ENCODE results near the gene DCLK2.

The DCLK2 gene

DNA sequence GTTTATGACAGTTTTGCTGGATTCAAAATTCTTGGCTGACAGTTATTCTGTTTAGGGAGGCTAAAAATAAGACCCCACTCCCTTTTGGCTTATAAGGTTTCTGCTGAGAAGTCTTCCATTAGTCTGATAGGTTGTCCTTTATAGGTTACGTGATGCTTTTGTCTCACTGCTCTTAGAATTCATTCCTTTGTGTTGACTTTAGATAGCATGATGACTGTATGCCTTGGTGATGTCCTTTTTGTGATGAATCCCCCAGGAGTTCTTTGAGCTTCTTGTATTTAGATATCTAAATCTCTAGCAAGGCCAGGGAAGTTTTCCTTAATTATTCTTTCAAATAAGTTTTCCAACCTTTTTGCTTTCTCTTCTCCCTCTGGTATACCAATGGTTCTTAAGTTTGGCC lies 36.4 kb downstream of the DCLK2 start:
- no peak for DNase-seq
- intact Hi-C loops (cut with DNase I) = no loop called here

DNA sequence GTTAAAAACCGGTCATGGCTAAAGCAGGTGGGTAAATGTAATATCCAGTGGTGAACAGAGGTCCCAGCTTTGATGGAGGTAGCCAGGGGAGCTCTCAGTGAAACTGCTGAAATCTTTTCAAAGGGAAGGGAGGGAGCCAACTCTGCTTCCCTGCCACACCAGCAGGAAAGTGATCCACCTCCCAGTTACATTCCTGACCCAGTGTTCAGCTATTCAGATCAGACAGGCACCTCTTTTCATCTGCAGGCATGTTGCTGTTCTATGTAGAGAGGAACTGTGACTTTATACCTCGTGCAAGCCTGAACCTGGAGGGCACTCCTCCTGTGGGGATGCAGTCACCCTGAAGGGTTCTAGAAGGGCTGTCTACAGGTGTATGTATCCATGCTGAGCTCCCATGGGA lies 37.6 kb downstream of the DCLK2 start:
- intact Hi-C loops (cut with DNase I) = no loop called here
- DNase-seq = no peak

DNA sequence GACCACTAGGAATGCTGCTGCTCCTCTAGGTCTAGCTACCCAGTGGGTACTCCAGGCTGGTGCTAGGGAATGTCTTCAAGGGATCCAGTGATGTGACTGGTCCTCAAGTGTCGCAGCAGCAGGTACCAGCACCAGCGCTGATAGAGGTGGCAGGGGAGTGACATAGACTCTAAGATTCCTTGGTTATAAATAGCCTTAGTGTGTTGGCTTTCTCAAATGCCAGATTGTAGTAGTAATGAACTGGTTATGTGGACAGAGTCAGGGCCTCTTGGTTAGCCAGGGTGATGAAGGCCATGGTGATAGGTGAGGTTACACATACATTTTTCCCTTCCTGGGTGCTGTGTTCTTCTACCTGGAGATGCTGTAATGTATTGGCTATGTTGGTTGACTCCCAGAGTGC lies 38.3 kb downstream of the DCLK2 start:
- DNase-seq = peak in 1 of 10 donors; percentile 46
- intact Hi-C loops (cut with DNase I) = no loop called here

DNA sequence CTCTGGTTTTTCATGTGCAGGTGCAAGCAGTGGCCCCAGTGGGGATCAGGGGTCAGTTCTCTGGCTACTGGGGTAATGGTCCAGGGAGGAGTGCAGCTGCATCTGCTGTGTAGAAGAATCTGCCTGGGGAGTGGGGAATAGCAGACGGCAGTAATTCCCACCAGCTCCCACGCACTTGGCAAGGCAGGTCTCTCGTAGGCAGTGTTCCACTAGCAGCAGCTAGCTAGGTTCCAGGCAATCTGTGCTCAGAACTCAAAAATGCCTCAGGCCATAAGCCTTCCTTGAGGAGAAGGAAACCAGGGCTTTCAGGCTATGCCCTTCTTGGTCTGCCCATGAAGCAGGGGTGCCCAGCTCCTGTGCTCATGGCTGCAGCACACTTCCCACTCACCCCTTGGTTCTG lies 38.8 kb downstream of the DCLK2 start:
- intact Hi-C loops (cut with DNase I) = no loop called here
- DNase-seq = peak in 9 of 10 donors; percentile 20 to 93 (median 72)

DNA sequence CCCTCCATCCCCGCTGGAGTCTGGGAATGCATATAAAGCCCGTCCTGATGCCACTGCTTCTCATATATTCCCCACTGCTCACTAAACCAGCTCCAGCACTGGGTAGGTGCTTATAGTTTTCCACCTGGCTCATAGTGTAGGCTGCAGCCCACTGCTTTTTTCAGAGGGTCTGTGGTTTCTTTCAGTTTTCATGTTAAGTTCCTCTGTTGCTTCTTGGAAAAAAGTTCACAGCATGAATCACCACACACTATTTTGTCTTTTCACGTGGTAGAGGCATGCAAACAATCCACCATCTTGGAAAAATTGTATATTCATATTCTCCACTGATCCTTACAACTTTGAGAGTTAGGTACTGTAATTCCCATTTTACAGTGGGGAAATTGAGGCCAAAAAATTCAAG lies 39.4 kb downstream of the DCLK2 start:
- DNase-seq = no peak
- intact Hi-C loops (cut with DNase I) = no loop called here

DNA sequence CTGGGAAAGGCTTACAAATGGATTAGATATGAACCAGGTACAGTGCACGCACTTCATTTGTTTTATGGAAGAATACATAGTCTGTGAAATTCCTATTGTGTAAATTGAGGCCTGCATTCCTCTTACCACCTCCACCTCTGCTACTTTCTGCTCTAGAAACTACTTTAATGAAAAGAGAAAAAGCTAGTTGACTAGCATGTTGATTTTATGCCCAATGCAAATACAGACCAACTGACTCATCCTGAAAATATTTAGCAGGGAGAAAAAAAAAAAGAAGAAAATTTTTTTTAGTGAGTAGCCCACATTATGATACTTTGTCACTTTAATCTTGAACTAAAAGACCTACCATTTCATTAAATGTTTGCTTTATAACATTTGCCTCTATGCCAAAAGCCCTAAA lies 41.2 kb downstream of the DCLK2 start:
- DNase-seq = no peak
- intact Hi-C loops (cut with DNase I) = no loop called here

DNA sequence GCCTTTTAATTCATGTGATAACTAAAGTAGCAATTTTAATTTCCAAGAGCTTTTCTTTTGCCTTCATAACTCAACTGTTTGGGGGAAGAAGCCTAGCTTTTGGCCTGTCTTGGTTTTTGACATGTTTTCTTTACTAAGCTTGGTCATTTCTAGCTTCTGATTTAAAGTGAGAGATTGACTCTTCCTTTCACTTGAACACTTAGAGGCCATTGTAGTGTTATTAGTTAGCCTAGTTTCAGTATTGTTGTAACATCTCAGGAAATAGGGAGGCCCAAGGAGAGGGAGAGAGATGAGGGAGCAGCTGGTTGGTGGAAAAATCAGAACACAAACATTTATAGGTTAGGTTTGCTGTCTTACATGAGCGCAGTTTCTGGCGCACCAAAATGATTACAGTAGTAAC lies 44.8 kb downstream of the DCLK2 start:
- intact Hi-C loops (cut with DNase I) = no loop called here
- DNase-seq = no peak

DNA sequence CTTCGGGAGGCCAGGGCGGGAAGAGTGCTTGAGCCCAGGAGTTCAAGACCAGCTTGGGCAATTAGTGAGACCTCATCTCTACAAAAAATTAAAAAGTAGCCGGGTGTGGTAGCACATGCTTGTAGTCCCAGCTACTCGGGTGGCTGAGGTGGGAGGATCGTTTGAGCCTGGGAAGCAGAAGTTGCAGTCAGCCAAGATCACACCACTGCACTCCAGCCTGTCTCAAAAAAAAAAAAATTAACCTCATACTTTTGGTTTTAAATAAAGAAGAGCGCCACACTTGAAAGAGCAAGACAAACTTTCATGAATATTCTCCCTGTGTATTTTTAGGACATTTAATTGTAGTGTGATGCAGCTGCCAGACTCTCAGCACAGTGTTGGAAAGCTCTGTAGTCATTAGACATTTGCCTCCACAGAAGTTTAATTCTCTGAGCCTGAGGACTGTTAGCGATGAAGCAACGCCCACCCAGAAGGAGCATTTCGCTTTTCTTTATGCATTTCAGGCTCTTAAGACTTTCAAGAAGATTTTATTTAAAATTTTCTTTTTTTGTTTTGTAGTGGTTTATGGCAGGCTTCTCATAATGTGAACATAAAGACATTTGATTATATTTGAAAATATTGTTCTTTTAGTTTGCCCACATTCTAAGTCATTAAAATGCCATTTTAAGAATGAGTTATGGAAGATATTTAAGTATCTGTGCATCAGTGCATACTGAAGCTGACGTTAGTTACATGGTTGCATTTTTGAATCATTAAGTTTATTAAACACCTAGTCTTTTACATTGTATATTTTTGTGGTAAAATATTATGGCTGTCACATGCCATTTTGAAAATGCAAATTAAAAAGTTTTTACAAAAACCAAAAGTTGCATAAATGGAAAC lies 45.8 kb downstream of the DCLK2 start:
- intact Hi-C loops (cut with DNase I) = no loop called here
- DNase-seq = peak in 1 of 10 donors; percentile 46

DNA sequence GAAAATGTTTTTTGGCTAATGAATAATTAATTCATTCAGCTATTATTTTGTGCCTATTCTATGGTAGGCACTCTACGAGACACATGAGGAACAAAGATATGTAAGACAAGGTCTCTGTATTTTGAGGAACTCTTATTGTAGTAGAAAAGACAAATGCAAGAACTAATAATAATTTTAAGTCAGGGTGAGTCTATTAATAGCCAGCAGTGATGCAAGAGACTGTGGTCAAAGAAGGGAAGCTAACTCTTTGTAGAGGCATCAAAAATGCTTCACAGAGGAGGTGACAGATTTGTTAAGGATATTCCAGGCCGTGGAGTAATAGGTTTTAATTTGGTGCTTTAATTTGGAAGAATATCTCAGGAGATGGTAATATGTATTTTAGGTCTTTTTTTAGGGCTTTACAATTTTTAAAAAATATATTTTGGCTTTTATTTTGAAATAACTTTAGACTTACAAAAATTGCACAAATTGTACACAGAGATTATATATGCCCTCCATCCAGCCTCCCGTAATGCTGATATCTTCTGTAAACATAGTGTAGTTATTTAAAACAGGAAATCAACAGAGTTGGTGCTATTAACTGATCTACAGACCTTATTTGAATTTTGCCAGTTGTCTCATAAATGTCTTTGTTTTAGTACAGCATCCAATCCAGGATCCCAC lies 48.1 kb downstream of the DCLK2 start:
- no peak for DNase-seq
- intact Hi-C loops (cut with DNase I) = no loop called here

DNA sequence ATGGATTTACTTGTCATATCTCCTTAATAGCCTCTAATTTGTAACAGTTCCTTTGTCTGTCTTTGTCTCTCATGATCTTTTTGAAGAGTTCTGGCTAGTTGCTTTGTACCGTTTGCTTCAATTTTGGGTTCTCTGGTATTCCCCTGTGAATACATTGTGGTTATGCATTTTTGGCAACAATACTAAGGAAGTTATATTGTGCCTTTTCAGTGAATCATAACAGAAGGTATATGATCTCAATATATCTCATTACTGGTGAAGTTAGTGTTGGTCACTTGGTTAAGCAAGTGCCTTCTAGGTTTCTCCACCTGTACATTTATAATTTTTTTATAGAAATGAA lies 48.6 kb downstream of the DCLK2 start:
- DNase-seq = no peak
- intact Hi-C loops (cut with DNase I) = no loop called here

DNA sequence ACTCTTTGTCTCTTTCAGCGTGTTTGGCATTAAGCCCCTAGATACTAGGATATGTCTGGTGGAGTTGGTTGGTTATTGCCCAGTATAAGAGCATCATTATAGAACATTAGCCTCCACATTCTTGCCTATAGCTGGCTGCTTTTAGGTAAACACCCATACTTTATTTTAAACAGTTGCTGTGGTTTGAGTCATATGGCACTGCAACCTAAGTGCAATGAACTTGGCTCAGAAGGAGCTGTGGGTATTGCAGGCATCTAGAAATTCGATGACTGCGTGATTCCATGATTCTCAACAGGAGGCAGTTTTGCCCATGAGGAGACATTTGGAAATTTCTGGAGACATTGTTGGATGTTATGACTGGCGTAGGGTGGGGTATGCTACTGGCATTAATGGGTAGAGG lies 49.5 kb downstream of the DCLK2 start:
- intact Hi-C loops (cut with DNase I) = no loop called here

DNA sequence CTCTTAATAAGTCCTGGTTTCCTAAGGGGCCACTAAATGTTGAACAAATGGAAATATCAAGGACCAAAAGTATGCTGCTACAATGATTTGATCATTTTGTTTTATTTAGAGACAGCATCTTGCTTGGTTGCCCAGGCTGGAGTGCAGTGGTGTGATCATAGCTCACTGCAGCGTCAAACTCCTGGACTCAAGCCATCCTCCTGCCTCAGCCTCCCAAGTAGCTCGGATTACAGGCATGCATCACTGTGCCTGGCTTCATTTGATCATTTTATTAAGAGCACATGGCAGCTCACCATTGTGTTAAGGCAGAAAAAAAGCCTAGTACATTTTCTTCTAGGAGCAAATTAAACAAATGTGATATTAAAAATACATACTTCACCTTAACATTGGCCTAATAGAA lies 52.7 kb downstream of the DCLK2 start:
- intact Hi-C loops (cut with DNase I) = no loop called here
- DNase-seq = peak in 1 of 10 donors; percentile 61

More for the DNA sequence above, 49.5 kb downstream of the DCLK2 start:
- no peak for DNase-seq

DNA sequence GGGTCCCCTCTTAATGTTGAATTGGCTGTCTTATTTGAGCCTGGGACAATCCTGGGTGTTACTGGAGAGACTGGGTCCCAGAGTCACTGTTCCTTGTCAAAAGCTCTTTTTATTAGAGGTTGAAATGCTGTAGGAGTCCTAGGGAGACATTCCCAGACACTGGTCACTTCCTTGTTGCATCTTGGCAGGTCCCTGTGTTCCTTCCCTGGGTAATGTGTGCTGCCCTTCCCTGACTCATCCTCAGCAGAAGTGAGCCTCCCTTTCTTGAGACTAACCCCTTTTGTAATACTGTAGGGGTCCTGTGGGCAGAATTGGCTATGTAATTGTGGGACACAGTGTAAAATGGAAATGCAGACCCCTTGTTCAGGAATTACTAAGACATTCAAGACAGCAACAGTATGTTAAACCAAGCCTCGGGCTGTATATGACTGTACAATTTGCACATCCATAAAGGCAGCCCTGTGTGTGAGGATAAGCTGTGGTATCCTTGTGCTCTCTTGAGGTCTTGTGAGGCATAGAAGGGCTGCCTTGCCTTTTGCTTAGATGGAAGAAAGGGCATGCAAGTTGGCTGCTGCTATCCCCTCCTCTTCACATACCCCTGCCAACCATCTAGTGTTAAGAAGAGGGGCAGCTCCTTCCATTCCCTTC lies 53.5 kb downstream of the DCLK2 start:
- DNase-seq = no peak

DNA sequence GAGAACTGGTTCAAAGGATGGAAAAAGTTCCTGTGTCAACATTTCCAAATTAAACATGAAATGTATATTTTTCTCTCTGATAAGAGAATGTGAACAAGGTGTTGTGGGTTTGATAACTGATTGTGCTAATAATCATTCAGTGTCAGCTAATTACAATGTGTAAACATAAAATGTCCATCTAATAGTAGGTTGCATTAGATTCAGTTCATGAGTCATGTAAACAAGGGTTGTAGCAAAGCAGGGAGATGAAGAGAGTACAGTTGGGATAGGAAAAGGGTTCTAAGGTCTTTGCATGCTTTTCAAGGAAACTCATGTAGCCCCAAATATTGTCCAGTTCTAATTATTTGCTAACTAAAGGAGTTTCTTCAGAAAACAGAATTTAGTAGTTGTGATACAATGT lies 55.4 kb downstream of the DCLK2 start:
- DNase-seq = no peak
- intact Hi-C loops (cut with DNase I) = no loop called here

More for the DNA sequence above, 53.5 kb downstream of the DCLK2 start:
- intact Hi-C loops (cut with DNase I) = no loop called here

DNA sequence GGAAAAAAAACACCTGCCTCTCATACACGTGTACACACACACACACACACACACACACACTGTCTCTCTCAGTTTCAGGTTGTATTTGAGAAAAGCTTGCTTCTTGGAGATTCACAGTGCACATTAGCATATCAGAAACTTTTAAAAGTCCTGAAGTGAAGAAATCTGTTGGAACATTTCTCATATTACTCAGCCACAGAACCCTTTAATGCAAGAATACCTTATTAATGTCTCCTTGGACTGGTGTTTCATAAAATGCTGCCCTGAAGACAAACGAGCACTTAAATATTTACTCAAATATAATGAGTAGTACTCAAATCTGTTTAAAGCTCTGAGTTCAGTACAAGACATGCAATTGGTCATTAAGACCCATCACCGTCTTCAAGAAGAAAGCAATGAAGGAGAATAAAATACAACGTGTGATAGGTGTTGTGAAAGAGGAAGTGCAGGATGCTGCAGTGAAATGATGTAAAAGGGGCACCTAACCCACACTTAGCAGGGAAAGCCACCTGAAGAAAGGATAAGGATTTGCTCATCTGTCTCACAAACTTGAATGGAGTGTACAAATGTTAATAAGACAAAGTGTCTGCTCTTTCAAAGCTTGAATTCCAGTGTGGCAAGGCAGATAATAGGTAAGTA lies 57.0 kb downstream of the DCLK2 start:
- intact Hi-C loops (cut with DNase I) = no loop called here

DNA sequence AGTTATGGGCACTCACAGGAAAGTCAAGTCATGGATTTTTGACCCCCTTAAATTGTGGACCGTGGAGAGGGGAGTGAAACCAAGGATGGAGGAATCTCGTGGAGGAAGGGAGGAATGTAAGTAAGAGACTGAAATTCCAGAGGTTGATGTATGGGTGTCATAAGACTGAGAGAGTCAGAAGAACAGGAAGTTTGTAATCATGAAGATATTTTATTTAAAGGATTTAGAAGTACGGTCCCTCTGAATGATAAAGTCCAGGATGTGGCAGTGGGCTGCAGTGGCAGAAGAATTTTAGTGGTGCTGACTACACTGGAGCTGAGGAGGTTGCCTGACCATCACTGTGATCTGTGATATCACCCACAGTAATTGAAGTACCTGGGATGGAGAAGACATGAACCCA lies 57.8 kb downstream of the DCLK2 start:
- intact Hi-C loops (cut with DNase I) = no loop called here
- no peak for DNase-seq

More for the DNA sequence above, 57.0 kb downstream of the DCLK2 start:
- DNase-seq = no peak

DNA sequence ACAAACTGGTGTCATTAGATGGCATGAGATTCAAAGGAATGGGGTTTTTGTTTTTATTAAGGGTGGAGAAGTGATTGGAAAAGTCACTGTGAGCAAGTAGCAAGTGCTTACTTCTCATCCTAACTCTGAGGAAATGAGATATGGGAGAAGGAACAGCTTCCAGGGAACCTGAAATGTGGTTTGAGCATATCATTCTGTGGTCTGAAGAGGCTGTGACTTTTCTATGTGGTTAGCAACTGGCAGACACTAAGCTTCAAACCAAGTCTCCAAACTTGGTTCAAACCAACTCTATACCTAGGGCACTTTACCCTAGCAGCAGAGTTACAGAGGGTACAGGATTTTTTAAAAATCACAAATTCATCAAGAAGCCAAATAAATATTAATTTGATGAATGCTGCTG lies 58.2 kb downstream of the DCLK2 start:
- intact Hi-C loops (cut with DNase I) = no loop called here
- no peak for DNase-seq

DNA sequence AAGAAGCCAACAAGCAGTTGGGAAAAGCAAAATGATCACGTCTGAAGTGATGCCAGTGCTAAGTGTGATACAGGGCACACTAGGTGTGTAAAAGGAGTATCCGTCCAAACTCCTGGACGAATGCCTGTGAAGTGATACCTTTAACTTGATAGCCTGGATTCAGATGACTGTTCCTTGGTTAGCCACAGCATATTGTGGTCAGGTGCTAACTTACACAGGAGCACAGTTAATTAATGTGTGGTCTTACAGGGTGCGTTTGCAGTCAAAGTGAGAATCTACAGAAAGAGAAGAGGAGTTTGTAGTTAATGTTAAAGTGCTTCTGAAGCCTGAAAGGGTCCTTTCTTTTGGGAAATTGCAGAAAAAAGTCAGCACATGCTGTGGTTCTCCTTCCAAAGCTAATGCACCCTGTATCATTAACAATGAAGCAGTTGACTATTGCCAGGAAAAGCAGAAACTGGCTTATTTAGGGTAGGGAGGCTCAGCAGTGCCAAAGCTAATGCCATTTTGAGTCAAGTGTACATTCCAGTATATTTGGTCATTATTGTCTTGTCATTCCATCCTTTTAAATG lies 61.1 kb downstream of the DCLK2 start:
- intact Hi-C loops (cut with DNase I) = no loop called here
- DNase-seq = no peak

DNA sequence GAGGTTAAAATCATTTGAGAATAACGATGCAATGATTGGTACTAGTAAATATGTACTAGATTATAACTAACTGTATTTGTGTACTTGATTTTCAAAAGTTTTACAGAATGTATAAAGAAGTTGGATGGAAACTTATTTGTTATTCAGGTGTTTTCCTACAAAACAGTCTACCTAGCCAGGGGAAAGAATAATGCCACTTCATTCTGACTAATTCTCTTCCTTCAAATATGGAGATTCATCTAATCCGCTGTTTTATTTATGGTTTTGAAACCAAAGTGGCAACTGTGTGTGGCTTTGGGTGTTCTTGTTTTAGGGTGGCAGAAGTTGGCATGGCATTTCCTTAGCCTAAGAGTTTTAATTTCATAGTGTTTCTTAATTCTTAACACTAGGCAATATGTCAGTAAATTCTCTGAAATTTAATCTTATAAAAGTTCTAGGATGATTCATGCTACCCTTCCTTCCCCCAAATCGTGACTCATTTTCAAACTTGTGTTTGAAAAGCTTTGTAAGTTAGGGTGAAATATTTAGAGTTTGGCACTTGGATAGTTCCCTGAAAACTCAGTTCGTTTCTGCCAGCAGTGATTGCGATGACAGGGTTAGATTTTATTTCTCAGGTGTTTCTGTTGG lies 62.6 kb downstream of the DCLK2 start:
- no peak for DNase-seq
- intact Hi-C loops (cut with DNase I) = no loop called here

DNA sequence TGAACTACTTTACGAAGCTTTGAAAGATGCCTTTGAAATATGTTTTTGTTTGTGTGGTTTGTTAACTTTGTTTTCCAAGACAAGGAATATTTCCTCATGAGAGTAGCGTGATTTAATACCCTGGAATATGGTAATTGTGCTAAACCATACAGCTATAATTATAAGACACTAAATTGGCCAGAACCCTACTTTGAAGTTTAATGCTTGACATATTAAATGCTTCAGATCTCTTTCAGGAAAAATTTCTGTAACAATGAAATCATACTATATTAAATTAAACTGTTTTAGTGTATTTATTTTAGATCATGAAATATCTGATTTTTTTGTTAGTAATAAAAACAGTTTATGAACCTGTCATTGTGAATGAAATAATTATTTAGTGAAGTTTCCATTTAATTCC lies 63.5 kb downstream of the DCLK2 start:
- DNase-seq = no peak
- intact Hi-C loops (cut with DNase I) = no loop called here
